ENCODE data around the gene GALNS. TPM values are rescaled to one million over a fixed set of nuclear protein-coding genes. Genes with fewer than 3 reads are reported as not detected.

GALNS gene
- total and polyA plus RNA-seq, 2 of the 13 experiments (the other 11 are each of a cell fraction or from before 2014, with no cell fraction given), result 9.2 to 9.8 TPM

DNA sequence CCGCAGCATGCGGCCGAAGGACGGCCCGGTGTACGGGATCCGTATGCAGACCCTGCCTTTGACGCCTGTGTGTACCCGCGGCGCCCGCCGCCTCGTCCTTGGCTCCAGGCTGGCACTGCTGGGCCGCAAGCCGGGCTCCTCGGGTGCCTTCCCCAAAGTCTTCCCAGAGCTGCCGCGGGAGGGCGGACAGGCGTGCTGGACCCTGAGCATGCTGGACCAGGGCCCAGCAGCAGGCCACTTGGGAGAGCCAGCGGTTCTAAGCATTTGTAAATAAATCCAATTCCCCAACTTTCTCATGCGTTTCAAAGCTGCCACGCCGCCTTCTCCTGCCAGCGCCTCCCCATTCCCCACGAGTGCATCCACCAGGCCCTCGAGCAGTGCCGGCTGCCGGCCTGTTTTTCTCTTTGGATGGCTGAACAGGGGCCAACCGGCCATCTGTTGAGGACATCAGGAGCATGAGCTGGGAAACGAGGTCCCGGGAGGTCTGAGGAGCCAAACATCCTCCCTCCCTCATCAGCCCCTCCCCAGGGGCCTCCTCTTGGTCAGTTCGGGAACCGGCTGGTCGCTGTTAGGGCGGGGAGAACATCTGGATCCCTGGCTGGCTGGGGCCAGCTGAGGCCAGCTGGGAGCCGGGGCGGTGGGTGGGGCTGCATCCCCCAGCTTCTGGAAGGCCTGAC is 30.2 kb upstream of the GALNS start:
- no peak overlapping the region for H3K4me2 ChIP-seq (ENCODE audit: low read depth, low read length)
- 56% methylated on average over 26 of the region's 39 CpGs for WGBS (ENCODE audit: low lambda C conversion rate)
- DNase-seq (ENCODE audit: low spot score), result no peak
- TF ChIP-seq, protein P1, sequence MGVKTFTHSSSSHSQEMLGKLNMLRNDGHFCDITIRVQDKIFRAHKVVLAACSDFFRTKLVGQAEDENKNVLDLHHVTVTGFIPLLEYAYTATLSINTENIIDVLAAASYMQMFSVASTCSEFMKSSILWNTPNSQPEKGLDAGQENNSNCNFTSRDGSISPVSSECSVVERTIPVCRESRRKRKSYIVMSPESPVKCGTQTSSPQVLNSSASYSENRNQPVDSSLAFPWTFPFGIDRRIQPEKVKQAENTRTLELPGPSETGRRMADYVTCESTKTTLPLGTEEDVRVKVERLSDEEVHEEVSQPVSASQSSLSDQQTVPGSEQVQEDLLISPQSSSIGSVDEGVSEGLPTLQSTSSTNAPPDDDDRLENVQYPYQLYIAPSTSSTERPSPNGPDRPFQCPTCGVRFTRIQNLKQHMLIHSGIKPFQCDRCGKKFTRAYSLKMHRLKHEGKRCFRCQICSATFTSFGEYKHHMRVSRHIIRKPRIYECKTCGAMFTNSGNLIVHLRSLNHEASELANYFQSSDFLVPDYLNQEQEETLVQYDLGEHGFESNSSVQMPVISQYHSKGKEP (CRISPR knock-in tag; IDR thresholded peaks at IDR 0.05), result no peak
- 0 out of 2 replicates have a peak, but pooled peaks have one; percentile 16 for TF ChIP-seq HNRNPL (IDR thresholded peaks at IDR 0.05; ENCODE audit: low read depth, low read length)
- H3K36me3 ChIP-seq (replicated peaks in 1 of 2; ENCODE audit: control insufficient read depth in 1 of 2, insufficient read depth in 2 of 2, low read length in 2 of 2), result no peaks in the 10 kb centered on the region
- no peaks in the 10 kb centered on the region for H3K9me3 ChIP-seq (ENCODE audit: low read length)
- no peak overlapping the region for H2AFZ ChIP-seq (ENCODE audit: low read length)
- H3K4me1 ChIP-seq (ENCODE audit: insufficient read depth, low read length), result no peaks in the 10 kb centered on the region
- no peak overlapping the region for H3K9ac ChIP-seq (ENCODE audit: insufficient read depth, low read depth, low read length)
- H3K79me2 ChIP-seq (ENCODE audit: insufficient read depth, low read length), result no peaks in the 10 kb centered on the region
- H3K27me3 ChIP-seq (ENCODE audit: control insufficient read depth in 1 of 2, insufficient read depth in 2 of 2, low read length in 2 of 2), result peaks cover 38 to 94% of the 10 kb centered on the region in 2 experiments
- POLR2A ChIA-PET, result no interaction called here
- intact Hi-C loops (cut with micrococcal nuclease; ENCODE audit: unreplicated experiment) (no loop called here), in situ Hi-C loops (cut with HindIII; ENCODE audit: extremely low pct_ligation_motif_present, low pct_unique_long_range_greater_than_20kb) (no loop called here)
- BruUV-seq (replicated peaks), result no TSS peak
- FAIRE-seq, result no peak
- CTCF ChIA-PET (ENCODE audit: low intra/inter-chr PET ratio, low total read pairs), result no interaction called here
- peaks cover 14% of the 10 kb centered on the region; the same call in 1 of the 2 replicates for H4K20me1 ChIP-seq (ENCODE audit: insufficient read depth, low read length)
- peak; percentile 10; the same call in 1 of the 3 replicates for ATAC-seq
- H3K4me3 ChIP-seq (replicated peaks in 1 of 3; ENCODE audit: insufficient read depth in 1 of 3, low read depth in 2 of 3, low read length in 3 of 3), result no peak overlapping the region
- H3K27ac ChIP-seq (ENCODE audit: extremely low read length, insufficient read depth, low read length), result no peak overlapping the region

DNA sequence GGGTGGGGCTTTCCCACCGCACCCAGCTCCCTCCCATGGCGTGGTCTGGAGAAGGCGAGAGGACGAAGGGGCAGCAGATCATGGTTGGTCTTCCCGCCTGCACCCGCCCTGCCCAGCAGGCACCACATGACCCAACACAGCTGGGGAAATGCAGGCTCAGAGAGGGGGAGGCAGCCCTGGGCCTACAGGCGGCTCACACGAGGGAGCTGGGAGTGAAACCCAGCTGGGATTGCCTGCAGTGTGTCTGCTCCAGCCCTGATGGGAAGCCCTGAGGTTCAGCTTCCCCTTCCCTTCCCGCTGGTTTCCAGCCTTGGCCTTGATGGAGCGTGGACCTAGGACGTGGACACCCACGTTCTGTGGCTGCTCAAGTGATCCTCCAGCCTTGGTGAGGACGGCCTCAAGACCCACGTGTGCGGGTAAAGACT is 29.7 kb upstream of the GALNS start:
- H3K4me3 ChIP-seq (replicated peaks in 1 of 3; ENCODE audit: insufficient read depth in 1 of 3, low read depth in 2 of 3, low read length in 3 of 3), result no peak overlapping the region
- no TSS peak for BruUV-seq (replicated peaks)
- no peak overlapping the region for H2AFZ ChIP-seq (ENCODE audit: low read length)
- intact Hi-C loops (cut with micrococcal nuclease; ENCODE audit: unreplicated experiment), result no loop called here
- H3K9me3 ChIP-seq (ENCODE audit: low read length), result no peaks in the 10 kb centered on the region
- peaks cover 38 to 94% of the 10 kb centered on the region in 2 experiments for H3K27me3 ChIP-seq (ENCODE audit: control insufficient read depth in 1 of 2, insufficient read depth in 2 of 2, low read length in 2 of 2)
- H3K27ac ChIP-seq (ENCODE audit: extremely low read length, insufficient read depth, low read length), result no peak overlapping the region
- ChIA-PET CTCF (ENCODE audit: low intra/inter-chr PET ratio, low total read pairs) (no interaction called here), POLR2A (no interaction called here)
- H3K9ac ChIP-seq (ENCODE audit: insufficient read depth, low read depth, low read length), result no peak overlapping the region
- H3K4me1 ChIP-seq (ENCODE audit: insufficient read depth, low read length), result peaks cover 3% of the 10 kb centered on the region
- in situ Hi-C loops (cut with HindIII; ENCODE audit: extremely low pct_ligation_motif_present, low pct_unique_long_range_greater_than_20kb), result no loop called here
- ATAC-seq, result no peak
- H3K36me3 ChIP-seq (replicated peaks in 1 of 2; ENCODE audit: control insufficient read depth in 1 of 2, insufficient read depth in 2 of 2, low read length in 2 of 2), result no peaks in the 10 kb centered on the region
- 59% methylated on average over 10 of the region's 15 CpGs for WGBS (ENCODE audit: low lambda C conversion rate)
- no peak for FAIRE-seq
- peaks cover 14% of the 10 kb centered on the region; the same call in 1 of the 2 replicates for H4K20me1 ChIP-seq (ENCODE audit: insufficient read depth, low read length)
- no peak for DNase-seq (ENCODE audit: low spot score)
- H3K79me2 ChIP-seq (ENCODE audit: insufficient read depth, low read length), result no peaks in the 10 kb centered on the region
- no peak overlapping the region for H3K4me2 ChIP-seq (ENCODE audit: low read depth, low read length)
- TF ChIP-seq, protein P2, sequence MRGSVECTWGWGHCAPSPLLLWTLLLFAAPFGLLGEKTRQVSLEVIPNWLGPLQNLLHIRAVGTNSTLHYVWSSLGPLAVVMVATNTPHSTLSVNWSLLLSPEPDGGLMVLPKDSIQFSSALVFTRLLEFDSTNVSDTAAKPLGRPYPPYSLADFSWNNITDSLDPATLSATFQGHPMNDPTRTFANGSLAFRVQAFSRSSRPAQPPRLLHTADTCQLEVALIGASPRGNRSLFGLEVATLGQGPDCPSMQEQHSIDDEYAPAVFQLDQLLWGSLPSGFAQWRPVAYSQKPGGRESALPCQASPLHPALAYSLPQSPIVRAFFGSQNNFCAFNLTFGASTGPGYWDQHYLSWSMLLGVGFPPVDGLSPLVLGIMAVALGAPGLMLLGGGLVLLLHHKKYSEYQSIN (CRISPR knock-in tag; IDR thresholded peaks at IDR 0.05; ENCODE audit: borderline replicate concordance), result no peak
- no peak for TF ChIP-seq TBX3 (IDR thresholded peaks at IDR 0.05; ENCODE audit: borderline replicate concordance)
- TF ChIP-seq NFKBIZ (CRISPR knock-in tag; IDR thresholded peaks at IDR 0.05), result no peak
- no peak for TF ChIP-seq IRX3 (CRISPR knock-in tag; IDR thresholded peaks at IDR 0.05; ENCODE audit: borderline replicate concordance, low read depth)
- no peak for TF ChIP-seq KDM2A (CRISPR knock-in tag; IDR thresholded peaks at IDR 0.05; ENCODE audit: borderline replicate concordance, low read depth)
- TF ChIP-seq NCOA2 (CRISPR knock-in tag; IDR thresholded peaks at IDR 0.05), result no peak
- TF ChIP-seq ZNF678 (CRISPR knock-in tag; IDR thresholded peaks at IDR 0.05), result no peak
- TF ChIP-seq NFYC (CRISPR knock-in tag; IDR thresholded peaks at IDR 0.05), result no peak
- TF ChIP-seq PHB2 (IDR thresholded peaks at IDR 0.05; ENCODE audit: partially characterized antibody), result no peak
- TF ChIP-seq MZF1 (CRISPR knock-in tag; IDR thresholded peaks at IDR 0.05; ENCODE audit: borderline replicate concordance), result no peak
- TF ChIP-seq RFXAP (CRISPR knock-in tag; IDR thresholded peaks at IDR 0.05; ENCODE audit: borderline replicate concordance), result no peak
- TF ChIP-seq ZNF556 (CRISPR knock-in tag; IDR thresholded peaks at IDR 0.05; ENCODE audit: borderline replicate concordance), result no peak
- TF ChIP-seq, protein P3, sequence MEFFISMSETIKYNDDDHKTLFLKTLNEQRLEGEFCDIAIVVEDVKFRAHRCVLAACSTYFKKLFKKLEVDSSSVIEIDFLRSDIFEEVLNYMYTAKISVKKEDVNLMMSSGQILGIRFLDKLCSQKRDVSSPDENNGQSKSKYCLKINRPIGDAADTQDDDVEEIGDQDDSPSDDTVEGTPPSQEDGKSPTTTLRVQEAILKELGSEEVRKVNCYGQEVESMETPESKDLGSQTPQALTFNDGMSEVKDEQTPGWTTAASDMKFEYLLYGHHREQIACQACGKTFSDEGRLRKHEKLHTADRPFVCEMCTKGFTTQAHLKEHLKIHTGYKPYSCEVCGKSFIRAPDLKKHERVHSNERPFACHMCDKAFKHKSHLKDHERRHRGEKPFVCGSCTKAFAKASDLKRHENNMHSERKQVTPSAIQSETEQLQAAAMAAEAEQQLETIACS (CRISPR knock-in tag; IDR thresholded peaks at IDR 0.05), result no peak
